HT1080 (cell line): ENCODE results near the gene DRC3. TPM values are rescaled to one million over a fixed set of nuclear protein-coding genes. Genes with fewer than 3 reads are reported as not detected.
"Not testable (repeated sequence)": the region's sequence is repeated elsewhere in the genome, so short reads cannot be mapped to it uniquely, and the experiment has no call there.

ENCODE experiments used
- DNase-seq: peaks from one replicate; pipeline ENCODE4 v3.0.0-alpha.2; 2015; ENCODE audit warnings: low read depth
- total RNA-seq: library from RNA; depleted of rRNA; stranded (reverse); fragments of >200 nt; shearing (Covaris generic); gene quantifications from 2 replicates; pipeline ENCODE4 v1.2.3, GENCODE V29; 2014

Gene DRC3
- total RNA-seq, 1 experiment from 2014 or later, result 0.47 TPM

- no peak for DNase-seq
These were observed 17.6 kb downstream of the DRC3 start for GRCh38 chr17:17990282-17990681.

GRCh38 chr17:17993366-17993765, 20.7 kb downstream of the DRC3 start:
- no peak for DNase-seq

GRCh38 chr17:17993852-17994251, 21.2 kb downstream of the DRC3 start:
- DNase-seq, result no peak

GRCh38 chr17:17994271-17995069, 21.8 kb downstream of the DRC3 start:
- peak; percentile 15 for DNase-seq

GRCh38 chr17:17995887-17996286, 23.2 kb downstream of the DRC3 start:
- DNase-seq, result not testable (repeated sequence)

GRCh38 chr17:17998934-17999333, 26.3 kb downstream of the DRC3 start:
- DNase-seq, result no peak

- DNase-seq, result no peak
These were observed 26.8 kb downstream of the DRC3 start for GRCh38 chr17:17999364-18000029.

- no peak for DNase-seq
These were observed 27.4 kb downstream of the DRC3 start for GRCh38 chr17:18000030-18000408.

GRCh38 chr17:18002171-18002570, 29.5 kb downstream of the DRC3 start:
- no peak for DNase-seq

- DNase-seq, result no peak
These were observed 31.7 kb downstream of the DRC3 start for GRCh38 chr17:18004345-18004744.

GRCh38 chr17:18004884-18005305, 32.2 kb downstream of the DRC3 start:
- no peak for DNase-seq

GRCh38 chr17:18005496-18005895, 32.8 kb downstream of the DRC3 start:
- DNase-seq, result no peak

- DNase-seq, result no peak
These were observed 34.0 kb downstream of the DRC3 start for GRCh38 chr17:18006495-18007239.

GRCh38 chr17:18008496-18009268, 36.0 kb downstream of the DRC3 start:
- DNase-seq, result peak; percentile 88

- DNase-seq, result no peak
These were observed 37.2 kb downstream of the DRC3 start for GRCh38 chr17:18009609-18010420.

- DNase-seq, result no peak
These were observed 38.6 kb downstream of the DRC3 start for GRCh38 chr17:18011286-18011685.

GRCh38 chr17:18014006-18014405, 41.3 kb downstream of the DRC3 start:
- no peak for DNase-seq

GRCh38 chr17:18015593-18015992, 42.9 kb downstream of the DRC3 start:
- DNase-seq, result no peak

GRCh38 chr17:18016426-18016825, 43.8 kb downstream of the DRC3 start:
- DNase-seq, result no peak

GRCh38 chr17:18017958-18018357, 45.3 kb downstream of the DRC3 start:
- no peak for DNase-seq
